H1 (cell line): Measurements from ENCODE around the gene CCDC51. TPM values are rescaled to one million over a fixed set of nuclear protein-coding genes. Genes with fewer than 3 reads are reported as not detected.

ENCODE experiments used
- EGR1 ChIP-seq: IDR thresholded peaks from 2 replicates; pipeline ENCODE4 v1.6.1; 2011; ENCODE audit warnings: low read depth, low read length, borderline replicate concordance
- HDAC2 ChIP-seq, 2 experiments: fragments of 300-600 bp in 1 of 2; sonication (generic) in 1 of 2; IDR thresholded peaks; 2 replicates each; pipeline ENCODE4 v1.6.1; 2011 to 2012; ENCODE audit warnings: low read depth in 2 of 2, low read length in 2 of 2, mild to moderate bottlenecking in 2 of 2, moderate library complexity in 2 of 2, borderline replicate concordance in 1 of 2, inconsistent platforms in 1 of 2
- POU5F1 ChIP-seq: IDR thresholded peaks from 2 replicates; pipeline ENCODE4 v1.6.1; 2011; ENCODE audit warnings: low read depth, mild to moderate bottlenecking, low read length, moderate library complexity
- RNF2 ChIP-seq: fragments of 200-900, 300-1000 bp; sonication (generic); IDR thresholded peaks from 2 replicates; pipeline ENCODE4 v1.7.1; 2016; ENCODE audit warnings: borderline replicate concordance, low read depth, mild to moderate bottlenecking, antibody characterized with exemption, low read length; ENCODE audit not compliant: poor library complexity, severe bottlenecking; ENCODE audit errors: missing control alignments
- SIRT6 ChIP-seq: IDR thresholded peaks from one replicate; pipeline ENCODE4 v1.7.1; 2012; ENCODE audit warnings: low read length, inconsistent platforms
- SP1 ChIP-seq: IDR thresholded peaks from 2 replicates; pipeline ENCODE4 v1.6.1; 2011; ENCODE audit warnings: low read depth, low read length
- TCF12 ChIP-seq: IDR thresholded peaks from 2 replicates; pipeline ENCODE4 v1.6.1; 2011; ENCODE audit warnings: low read depth, mild to moderate bottlenecking, low read length
- polyA plus RNA-seq, 7 experiments: library from polyadenylated mRNA; depleted of rRNA in 3 of 7; stranded (reverse) in 5 of 7; unstranded in 2 of 7; fragments of >200 nt in 5 of 7; fragments of 200-250 nt in 2 of 7; gene quantifications; 1 replicate in 5 of 7; 2 replicates in 1 of 7; 4 replicates in 1 of 7; pipeline versions ENCODE4 v1.2.1 to v1.2.3, GENCODE V29; 2011 to 2013; ENCODE audit warnings: missing spikeins in 2 of 7, mixed read lengths in 2 of 7
- total RNA-seq: library from RNA; stranded (reverse); fragmentation: NEBNext Ultra II Directional; extraction: Animal tissue kit (Norgen Biotek cat#: 25700); gene quantifications from 2 replicates; pipeline ENCODE4 v1.2.1, GENCODE V29; 2021
- TF ChIP-seq, protein P1 (sequence below): IDR thresholded peaks from 2 replicates; pipeline ENCODE4 v1.6.1; 2011; ENCODE audit warnings: low read length, improper control_type of control experiment

Gene CCDC51
- total and polyA plus RNA-seq, 2 of the 8 experiments (the other 6 are each of a cell fraction or from before 2014, with no cell fraction given), result 21.3 to 21.4 TPM

DNA sequence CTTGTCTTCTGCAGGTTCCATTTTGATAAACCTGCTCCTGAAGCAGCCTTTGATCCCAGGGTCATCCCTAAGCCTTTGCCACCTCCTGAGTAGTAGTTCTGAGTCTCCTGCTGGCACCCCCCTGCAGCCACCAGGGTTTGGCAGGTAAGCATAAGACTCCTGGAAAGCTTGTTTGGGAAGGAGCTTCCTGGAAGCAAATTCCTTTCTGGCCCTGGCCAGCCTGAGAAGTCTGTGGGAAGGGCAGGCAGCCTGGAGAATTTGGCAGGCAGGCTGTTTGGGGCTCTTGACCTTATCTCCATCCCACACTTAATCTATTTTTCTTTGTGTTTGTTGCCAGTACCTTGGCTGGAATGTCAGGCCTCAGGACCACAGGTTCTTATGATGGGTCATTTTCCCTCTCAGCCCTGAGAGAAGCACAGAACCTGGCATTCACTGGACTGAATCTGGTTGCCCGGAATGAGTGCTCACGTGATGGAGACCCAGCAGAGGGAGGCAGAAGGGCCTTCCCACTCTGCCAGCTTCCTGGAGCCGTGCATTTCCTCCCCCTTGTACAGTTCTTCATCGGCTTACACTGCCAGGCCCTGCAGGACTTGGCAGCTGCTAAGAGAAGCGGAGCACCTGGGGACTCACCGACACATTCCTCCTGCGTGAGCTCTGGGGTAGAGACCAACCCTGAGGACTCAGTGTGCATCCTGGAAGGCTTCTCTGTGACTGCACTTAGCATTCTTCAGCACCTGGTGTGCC, 20.0 kb upstream of the CCDC51 start (continued):
- TF ChIP-seq HDAC2 (IDR thresholded peaks at IDR 0.05; ENCODE audit: borderline replicate concordance in 1 of 2, low read depth in 2 of 2, low read length in 2 of 2) (no peak), SIRT6 (no peak), POU5F1 (no peak), TCF12 (no peak), SP1 (no peak), RNF2 (no peak), EGR1 (no peak)
- TF ChIP-seq, protein P1, sequence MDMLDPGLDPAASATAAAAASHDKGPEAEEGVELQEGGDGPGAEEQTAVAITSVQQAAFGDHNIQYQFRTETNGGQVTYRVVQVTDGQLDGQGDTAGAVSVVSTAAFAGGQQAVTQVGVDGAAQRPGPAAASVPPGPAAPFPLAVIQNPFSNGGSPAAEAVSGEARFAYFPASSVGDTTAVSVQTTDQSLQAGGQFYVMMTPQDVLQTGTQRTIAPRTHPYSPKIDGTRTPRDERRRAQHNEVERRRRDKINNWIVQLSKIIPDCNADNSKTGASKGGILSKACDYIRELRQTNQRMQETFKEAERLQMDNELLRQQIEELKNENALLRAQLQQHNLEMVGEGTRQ, result no peak
